Endometrium (tissue), 2 donors: Measurements from ENCODE around the gene CTRB1.
"Not testable (repeated sequence)": the region's sequence is repeated elsewhere in the genome, so short reads cannot be mapped to it uniquely, and the experiment has no call there.

ENCODE experiments used
- FAIRE-seq: peaks from 2 replicates; lab custom pipeline; 2012; peaks lifted over from hg19 to GRCh38; lab: Jason Lieb, UNC
- donor health status: control.
- donor health status: control.

CTRB1 gene

GRCh38 chr16:75256696-75257343 is 38.0 kb downstream of the CTRB1 start:
- FAIRE-seq, result no peak

GRCh38 chr16:75257886-75258806 is 39.4 kb downstream of the CTRB1 start:
- no peak for FAIRE-seq

GRCh38 chr16:75258807-75259141 is 40.0 kb downstream of the CTRB1 start:
- no peak for FAIRE-seq

GRCh38 chr16:75260851-75261589 is 42.2 kb downstream of the CTRB1 start:
- no peak for FAIRE-seq

GRCh38 chr16:75261590-75262078 is 42.8 kb downstream of the CTRB1 start:
- FAIRE-seq, result no peak

- no peak for FAIRE-seq
These were observed 43.5 kb downstream of the CTRB1 start for GRCh38 chr16:75262104-75262799.

GRCh38 chr16:75262800-75263127 is 44.0 kb downstream of the CTRB1 start:
- no peak for FAIRE-seq

GRCh38 chr16:75263291-75263962 is 44.6 kb downstream of the CTRB1 start:
- no peak for FAIRE-seq

- no peak for FAIRE-seq
These were observed 45.2 kb downstream of the CTRB1 start for GRCh38 chr16:75263963-75264445.

GRCh38 chr16:75264457-75264998 is 45.7 kb downstream of the CTRB1 start:
- FAIRE-seq, result peak; percentile 43

- no peak for FAIRE-seq
These were observed 46.5 kb downstream of the CTRB1 start for GRCh38 chr16:75264999-75265910.

GRCh38 chr16:75265911-75266701 is 47.3 kb downstream of the CTRB1 start:
- no peak for FAIRE-seq

GRCh38 chr16:75266738-75267630 is 48.2 kb downstream of the CTRB1 start:
- FAIRE-seq, result no peak

GRCh38 chr16:75267631-75268264 is 49.0 kb downstream of the CTRB1 start:
- FAIRE-seq, result no peak

GRCh38 chr16:75269358-75269757 is 50.6 kb downstream of the CTRB1 start:
- FAIRE-seq, result not testable (repeated sequence)

GRCh38 chr16:75271441-75272096 is 52.8 kb downstream of the CTRB1 start:
- FAIRE-seq, result no peak

GRCh38 chr16:75272097-75272551 is 53.3 kb downstream of the CTRB1 start:
- FAIRE-seq, result no peak
